Measurements from ENCODE around the gene ALG12. TPM values are rescaled to one million over a fixed set of nuclear protein-coding genes. Genes with fewer than 3 reads are reported as not detected.

The ALG12 gene
- total RNA-seq, 2 donors from 2014 or later: 19.5 to 21.9 TPM

DNA sequence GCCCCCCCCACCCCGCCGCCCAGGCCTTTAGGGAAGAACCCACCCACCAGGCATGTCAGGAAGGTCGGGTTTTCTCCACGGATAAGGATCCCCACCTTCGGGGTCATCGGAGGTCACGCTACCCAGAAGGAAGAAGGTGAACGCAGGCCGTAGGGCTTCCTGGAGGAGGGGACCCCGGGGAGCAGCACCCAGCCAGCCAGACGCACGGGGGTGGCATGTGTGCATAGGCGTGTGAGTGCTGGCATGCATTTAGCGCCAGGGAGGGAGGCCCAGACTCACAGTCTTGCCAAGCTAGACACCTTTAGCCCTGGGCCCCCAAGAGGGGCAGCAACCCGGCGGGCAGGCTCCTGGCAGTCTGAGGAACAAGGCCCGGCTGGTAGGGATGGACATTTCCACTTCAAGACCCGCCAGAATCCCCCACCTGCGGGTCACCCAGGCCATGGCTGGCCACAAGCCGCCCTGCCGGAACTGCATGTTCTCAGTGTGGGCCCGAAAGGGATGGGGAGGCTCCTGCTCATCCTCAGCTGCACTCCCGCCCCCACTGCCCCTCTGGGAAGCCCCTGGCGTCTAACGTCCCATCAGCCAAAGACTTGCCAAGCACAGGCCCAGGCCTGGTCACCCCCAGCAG is 25.6 kb upstream of the ALG12 start:
- no peak for ATAC-seq (replicated peaks)
- Mint-ChIP-seq H3K36me3 (ENCODE audit: low read depth) (no peaks in the 10 kb centered on the region), H3K27me3 (no peaks in the 10 kb centered on the region), H3K9me3 (no peaks in the 10 kb centered on the region), H3K27ac (no peak overlapping the region), H3K4me3 (no peak overlapping the region), H3K4me1 (no peaks in the 10 kb centered on the region)

DNA sequence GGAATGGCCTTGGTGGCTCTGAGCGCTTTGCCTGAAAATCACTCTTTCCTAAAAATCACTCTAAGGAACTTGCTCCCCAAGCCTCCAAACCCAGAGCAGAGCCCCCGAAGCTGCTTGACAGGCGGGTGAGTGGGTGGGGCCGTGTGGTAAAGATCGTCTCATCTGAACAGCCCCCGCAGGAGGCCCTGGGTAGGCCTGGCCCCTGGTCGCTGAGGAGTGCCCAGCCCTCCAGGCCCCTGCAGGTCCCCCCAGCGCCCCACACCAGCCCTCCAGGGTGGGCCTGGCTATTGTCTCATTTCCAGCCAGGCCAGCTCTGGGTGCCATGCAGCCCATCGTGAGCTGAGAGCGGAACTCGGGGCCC is 25.1 kb upstream of the ALG12 start:
- Mint-ChIP-seq H3K27me3 (no peaks in the 10 kb centered on the region), H3K36me3 (ENCODE audit: low read depth) (no peaks in the 10 kb centered on the region), H3K4me3 (no peak overlapping the region), H3K27ac (no peak overlapping the region), H3K9me3 (no peaks in the 10 kb centered on the region), H3K4me1 (no peaks in the 10 kb centered on the region)
- no peak for ATAC-seq (replicated peaks)

DNA sequence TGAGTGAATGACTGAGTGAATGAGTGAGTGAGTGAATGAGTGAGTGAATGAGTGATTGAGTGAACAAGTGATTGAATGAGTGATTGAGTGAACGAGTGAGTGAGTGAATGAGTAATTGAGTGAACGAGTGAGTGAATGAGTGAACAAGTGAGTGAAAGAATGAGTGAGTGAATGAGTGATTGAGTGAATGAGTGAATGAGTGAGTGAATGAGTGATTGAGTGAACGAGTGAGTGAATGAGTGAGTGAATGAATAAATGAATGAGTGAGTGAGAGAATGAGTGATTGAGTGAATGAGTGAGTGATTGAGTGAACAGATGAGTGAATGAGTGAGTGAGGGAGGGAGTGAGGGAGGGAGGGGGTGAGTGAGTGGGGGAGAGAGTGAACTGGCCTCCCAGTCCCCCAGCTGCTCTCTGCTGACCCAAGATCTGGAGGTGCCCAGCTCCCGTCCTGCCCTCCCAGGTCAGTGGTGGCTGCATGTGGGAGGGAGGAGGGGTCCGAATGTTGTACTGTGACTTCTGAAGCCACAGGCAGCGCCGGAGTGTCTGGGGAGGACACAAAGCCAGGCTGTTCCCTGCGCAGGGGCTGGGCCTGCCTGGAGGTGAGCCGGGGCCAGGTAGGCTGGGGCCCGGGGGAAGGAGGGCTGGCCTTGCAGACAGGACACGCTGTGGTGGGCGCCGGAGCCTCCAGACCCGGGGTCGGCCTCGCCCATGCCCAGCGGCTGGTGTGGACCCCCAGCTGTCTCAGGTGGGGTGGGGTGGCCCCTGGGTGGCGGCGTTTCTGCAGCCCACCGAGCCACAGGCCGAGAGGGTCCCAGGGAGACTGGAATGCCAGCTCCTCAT is 24.5 kb upstream of the ALG12 start:
- Mint-ChIP-seq H3K9me3 (no peaks in the 10 kb centered on the region), H3K36me3 (ENCODE audit: low read depth) (no peaks in the 10 kb centered on the region), H3K4me3 (no peak overlapping the region), H3K27me3 (no peaks in the 10 kb centered on the region), H3K27ac (no peak overlapping the region), H3K4me1 (no peaks in the 10 kb centered on the region)
- ATAC-seq (replicated peaks): no peak

DNA sequence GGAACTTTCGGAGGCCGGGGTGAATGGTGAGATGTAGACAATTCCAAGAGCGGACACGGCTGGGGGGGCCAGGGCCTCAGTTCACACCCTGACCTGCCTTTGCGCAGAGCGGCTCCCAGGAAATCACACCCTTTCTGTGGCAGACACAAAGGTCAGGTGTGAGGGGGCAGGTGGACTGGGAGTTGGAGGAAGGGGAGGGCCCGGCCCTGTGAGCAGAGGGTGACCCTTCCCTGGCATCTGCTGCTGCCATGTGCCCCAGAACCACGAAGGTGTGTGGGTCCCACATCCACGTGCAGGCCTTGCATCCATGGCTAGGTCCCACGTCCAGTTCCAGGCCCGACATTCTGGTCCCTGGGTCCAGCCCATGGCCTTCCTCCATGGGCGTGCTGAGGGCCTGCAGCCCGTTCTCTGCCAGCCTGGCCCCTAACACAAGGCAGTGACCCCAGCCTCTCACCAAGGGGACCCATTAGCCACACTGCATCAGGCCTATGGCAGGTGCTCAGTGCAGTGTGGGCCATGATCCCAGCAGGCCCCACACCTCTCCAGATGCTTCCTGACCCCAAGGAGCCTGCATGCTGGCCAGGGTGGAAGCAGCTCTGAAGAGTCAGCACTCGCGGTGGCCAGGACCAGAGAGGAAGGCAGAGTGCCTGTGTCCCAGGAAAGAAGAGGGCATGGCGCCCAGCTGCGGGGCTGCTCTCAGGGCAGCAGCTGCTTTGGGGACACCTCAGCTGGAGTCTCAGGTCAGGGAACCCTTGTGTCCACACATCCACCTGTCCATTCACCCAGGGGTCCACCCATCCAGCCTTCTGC is 23.5 kb upstream of the ALG12 start:
- Mint-ChIP-seq H3K4me3 (no peak overlapping the region), H3K27ac (no peak overlapping the region), H3K9me3 (no peaks in the 10 kb centered on the region), H3K27me3 (no peaks in the 10 kb centered on the region), H3K36me3 (ENCODE audit: low read depth) (no peaks in the 10 kb centered on the region), H3K4me1 (no peaks in the 10 kb centered on the region)
- ATAC-seq (replicated peaks): no peak

- Mint-ChIP-seq H3K4me3 (peak overlapping the region; percentile 64), H3K36me3 (ENCODE audit: low read depth) (peaks cover 5% of the 10 kb centered on the region), H3K27ac (no peak overlapping the region), H3K4me1 (no peaks in the 10 kb centered on the region), H3K9me3 (no peaks in the 10 kb centered on the region), H3K27me3 (no peaks in the 10 kb centered on the region)
- ATAC-seq (replicated peaks): no peak
These were observed 20.4 kb upstream of the ALG12 start for GRCh38 chr22:49938565-49939136.

GRCh38 chr22:49937758-49938564 is 19.7 kb upstream of the ALG12 start:
- H3K27me3 Mint-ChIP-seq: no peaks in the 10 kb centered on the region
- peak overlapping the region; percentile 66 for H3K4me3 Mint-ChIP-seq
- no peak overlapping the region for H3K27ac Mint-ChIP-seq
- peaks cover 5% of the 10 kb centered on the region for H3K36me3 Mint-ChIP-seq (ENCODE audit: low read depth)
- no peaks in the 10 kb centered on the region for H3K9me3 Mint-ChIP-seq
- no peak for ATAC-seq (replicated peaks)
- peaks cover 4% of the 10 kb centered on the region for H3K4me1 Mint-ChIP-seq

- no peaks in the 10 kb centered on the region for H3K27me3 Mint-ChIP-seq
- H3K4me3 Mint-ChIP-seq: peak overlapping the region; percentile 66
- peak overlapping the region; percentile 63 for H3K27ac Mint-ChIP-seq
- no peaks in the 10 kb centered on the region for H3K9me3 Mint-ChIP-seq
- no peak for ATAC-seq (replicated peaks)
- peaks cover 5% of the 10 kb centered on the region for H3K36me3 Mint-ChIP-seq (ENCODE audit: low read depth)
- H3K4me1 Mint-ChIP-seq: peaks cover 6% of the 10 kb centered on the region
These were observed 18.9 kb upstream of the ALG12 start for GRCh38 chr22:49936973-49937757.

DNA sequence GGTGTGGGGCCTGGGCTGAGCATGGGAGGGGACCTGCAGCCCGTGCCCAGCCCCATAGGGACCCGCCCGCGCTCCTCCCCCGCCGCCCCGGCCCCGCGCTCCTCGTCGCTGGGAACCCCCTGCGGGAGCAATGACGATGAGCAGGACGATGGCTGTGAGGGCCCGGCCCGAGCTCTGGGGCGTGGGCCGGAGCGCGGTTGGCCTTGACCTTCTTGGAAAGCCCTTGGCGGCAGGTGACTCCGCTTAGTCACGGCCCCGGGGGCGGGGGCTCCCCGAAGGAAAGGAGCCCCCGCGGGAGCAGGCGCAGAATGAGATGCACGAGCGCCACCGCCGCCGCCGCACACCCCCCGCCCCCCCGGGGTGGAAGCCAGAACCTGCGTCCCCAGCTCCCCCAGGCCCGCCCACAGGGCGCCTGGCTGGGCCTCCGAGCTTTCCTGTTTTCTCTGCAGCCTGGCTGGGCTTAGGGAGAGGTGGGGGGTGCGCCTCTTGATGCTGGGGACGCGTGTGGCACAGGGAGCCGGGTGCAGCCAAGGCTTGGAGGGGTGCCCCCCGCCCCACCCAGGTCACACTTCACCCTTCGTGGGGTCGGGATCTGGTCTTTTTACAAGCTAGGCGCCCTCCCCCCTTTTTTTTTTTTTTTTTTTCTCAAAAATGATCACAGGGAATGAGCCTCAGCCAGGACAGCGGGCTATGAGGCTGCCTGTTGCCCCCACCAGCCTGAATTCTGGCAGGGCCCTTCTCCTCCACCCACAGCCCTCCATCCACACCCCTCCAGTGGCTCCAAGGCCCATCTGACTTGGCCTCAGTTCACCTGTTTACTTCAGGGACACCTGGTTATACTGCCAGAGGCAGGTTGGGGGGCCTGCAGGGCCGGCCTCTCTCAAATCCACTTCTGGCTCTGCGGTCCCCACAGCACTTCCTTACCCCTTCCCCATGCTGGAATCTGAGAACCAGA is 18.1 kb upstream of the ALG12 start:
- Mint-ChIP-seq H3K27ac (peak overlapping the region; percentile 63), H3K36me3 (ENCODE audit: low read depth) (peaks cover 5% of the 10 kb centered on the region), H3K27me3 (no peaks in the 10 kb centered on the region), H3K4me1 (peaks cover 6% of the 10 kb centered on the region), H3K4me3 (peak overlapping the region; percentile 66), H3K9me3 (no peaks in the 10 kb centered on the region)
- ATAC-seq (replicated peaks): peak; percentile 83

DNA sequence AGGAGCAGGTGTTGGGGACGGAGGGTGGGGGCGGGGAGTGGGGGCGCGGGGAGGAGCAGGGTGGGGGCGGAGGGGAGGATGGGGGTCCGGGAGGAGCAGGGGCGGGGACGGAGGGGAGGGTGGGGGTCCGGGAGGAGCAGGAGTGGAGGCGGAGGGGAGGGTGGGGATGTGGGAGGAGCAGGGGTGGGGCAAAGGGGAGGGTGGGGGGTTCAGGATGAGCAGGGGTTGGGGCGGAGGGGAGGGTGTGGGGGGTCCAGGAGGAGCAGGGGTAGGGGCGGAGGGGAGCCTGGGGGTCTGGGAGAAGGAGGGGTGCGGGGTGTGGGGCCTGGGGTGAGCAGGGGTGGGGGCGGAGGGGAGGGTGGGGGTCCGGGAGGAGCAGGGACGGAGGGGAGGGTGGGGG is 17.3 kb upstream of the ALG12 start:
- H3K4me1 Mint-ChIP-seq: peaks cover 13% of the 10 kb centered on the region
- peak overlapping the region; percentile 66 for H3K4me3 Mint-ChIP-seq
- no peak overlapping the region for H3K27ac Mint-ChIP-seq
- H3K9me3 Mint-ChIP-seq: no peaks in the 10 kb centered on the region
- H3K27me3 Mint-ChIP-seq: no peaks in the 10 kb centered on the region
- H3K36me3 Mint-ChIP-seq (ENCODE audit: low read depth): peaks cover 5% of the 10 kb centered on the region
- no peak for ATAC-seq (replicated peaks)

- Mint-ChIP-seq H3K4me1 (peaks cover 13% of the 10 kb centered on the region), H3K9me3 (no peaks in the 10 kb centered on the region), H3K4me3 (peak overlapping the region; percentile 58), H3K27ac (no peak overlapping the region), H3K27me3 (no peaks in the 10 kb centered on the region), H3K36me3 (ENCODE audit: low read depth) (peaks cover 5% of the 10 kb centered on the region)
- peak; percentile 10 for ATAC-seq (replicated peaks)
These were observed 16.8 kb upstream of the ALG12 start for GRCh38 chr22:49934891-49935557.

DNA sequence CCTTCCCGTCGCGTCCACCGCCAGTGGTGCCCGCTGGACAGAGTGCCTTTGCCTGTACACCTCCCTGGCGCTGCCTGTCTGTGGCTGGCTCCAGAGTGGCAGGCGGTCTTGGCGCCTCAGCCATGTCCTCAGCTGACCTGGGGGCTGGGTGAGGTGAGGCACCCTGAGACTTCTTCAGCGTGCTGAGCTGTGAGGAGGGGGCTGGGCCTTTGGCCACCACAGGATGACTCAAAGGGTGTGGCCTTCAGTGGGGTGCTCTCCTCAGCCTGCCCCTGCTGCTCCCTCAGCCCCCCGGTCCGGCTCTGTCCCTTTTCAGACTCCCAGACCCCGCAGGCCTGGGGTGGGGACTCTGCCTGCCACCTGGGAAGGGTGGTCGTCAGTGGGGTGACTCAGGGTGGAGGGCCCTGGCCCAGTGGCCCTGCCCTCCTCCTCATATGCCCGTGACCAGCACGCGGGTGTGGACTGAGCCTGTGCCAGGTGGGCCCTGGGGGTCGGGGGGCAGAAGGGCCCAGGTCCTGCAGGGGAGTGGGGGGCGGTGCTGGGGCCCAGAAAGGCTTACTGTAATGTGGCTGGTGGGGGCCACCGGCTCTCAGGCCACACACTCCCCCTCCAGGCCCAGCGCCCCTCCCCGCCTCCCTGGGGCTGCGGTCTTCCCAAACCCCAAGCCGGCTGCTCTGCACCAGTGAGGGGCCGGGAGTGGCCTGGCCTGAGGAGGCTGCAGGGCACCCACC is 16.1 kb upstream of the ALG12 start:
- peaks cover 5% of the 10 kb centered on the region for H3K36me3 Mint-ChIP-seq (ENCODE audit: low read depth)
- no peak overlapping the region for H3K27ac Mint-ChIP-seq
- ATAC-seq (replicated peaks): peak; percentile 30
- H3K4me1 Mint-ChIP-seq: peaks cover 13% of the 10 kb centered on the region
- no peaks in the 10 kb centered on the region for H3K27me3 Mint-ChIP-seq
- no peaks in the 10 kb centered on the region for H3K9me3 Mint-ChIP-seq
- H3K4me3 Mint-ChIP-seq: peak overlapping the region; percentile 58

All from activated T-helper 17 cell treated with anti-CD3 and anti-CD28 coated beads, Interleukin-2, amount 50 U/mL, for 72 hours (primary cell).